Heart right ventricle (tissue), 16 donors: ENCODE results near the gene ANKRD17. TPM values are rescaled to one million over a fixed set of nuclear protein-coding genes. Genes with fewer than 3 reads are reported as not detected.

ENCODE experiments used
- ATAC-seq, 8 donors: fragments of 200-7000 bp; cut with Tn5 transposase; one replicate each; pipeline ENCODE4 v1.9.1; 2020; ENCODE audit warnings: mild to moderate bottlenecking in 8 of 8, moderate library complexity in 8 of 8, moderate number of reproducible peaks in 1 of 8
- DNase-seq, 2 donors: peaks; one replicate each; pipeline ENCODE4 v3.0.0-alpha.2; 2020
- H3K27ac ChIP-seq, 10 donors: fragments of 200-600 bp; sonication (generic) in 2 of 10; one replicate each; pipeline versions ENCODE4 v1.5.0 to v1.8.0; 2020 to 2022; ENCODE audit warnings: mild to moderate bottlenecking in 3 of 10
- H3K27me3 ChIP-seq, 7 donors: fragments of 200-600 bp; one replicate each; pipeline ENCODE4 v1.8.0; 2021 to 2022; ENCODE audit warnings: mild to moderate bottlenecking in 2 of 7
- H3K36me3 ChIP-seq, 9 donors: fragments of 200-600 bp; sonication (generic) in 1 of 9; one replicate each; pipeline versions ENCODE4 v1.5.0 to v1.8.0; 2020 to 2022; ENCODE audit warnings: mild to moderate bottlenecking in 2 of 9
- H3K4me1 ChIP-seq, 9 donors: fragments of 200-600 bp; sonication (generic) in 1 of 9; one replicate each; pipeline versions ENCODE4 v1.5.0 to v1.8.0; 2020 to 2022; ENCODE audit warnings: mild to moderate bottlenecking in 4 of 9
- H3K4me3 ChIP-seq, 10 donors: fragments of 200-600 bp; sonication (generic) in 2 of 10; one replicate each; pipeline versions ENCODE4 v1.5.0 to v1.8.0; 2020 to 2022; ENCODE audit warnings: mild to moderate bottlenecking in 7 of 10, moderate library complexity in 2 of 10
- H3K9me3 ChIP-seq, 11 donors: fragments of 200-600 bp in 10 of 11; sonication (generic) in 2 of 11; one replicate each; pipeline versions ENCODE4 v1.5.0 to v1.8.0; 2013 to 2022; ENCODE audit warnings: mild to moderate bottlenecking in 2 of 11, control low read depth in 1 of 11, moderate library complexity in 1 of 11
- CTCF ChIP-seq, 9 donors: fragments of 200-600 bp; sonication (generic) in 2 of 9; IDR thresholded peaks; one replicate each; pipeline versions ENCODE4 v1.5.0 to v1.8.0; 2021 to 2022; ENCODE audit warnings: antibody characterized with exemption in 9 of 9, mild to moderate bottlenecking in 5 of 9, moderate library complexity in 1 of 9
- WGBS, 2 donors: extraction: QIAGEN DNeasy Blood & Tissue Kit; methylation state at CpG; one replicate each; pipeline ENCODE4 v1.1.7; 2013; ENCODE audit warnings: inconsistent platforms in 1 of 2; 5-methylcytosine and 5-hydroxymethylcytosine counted together
- intact Hi-C, 10 donors: fragments of 100-400 bp; cut with DNase I; formaldehyde crosslinking; loops; one replicate each; pipeline versions ENCODE4 v1.11.1 to v1.14.2; 2022
- polyA plus RNA-seq, 2 donors: library from polyadenylated mRNA; stranded (reverse); fragments of 200-250 nt; gene quantifications; one replicate each; pipeline ENCODE4 v1.2.3, GENCODE V29; 2013
- total RNA-seq, 10 donors: library from RNA; stranded (reverse); fragmentation: NEBNext Ultra II Directional in 3 of 10; extraction: Animal tissue kit (Norgen Biotek cat#: 25700) in 3 of 10; gene quantifications; one replicate each; pipeline versions ENCODE4 v1.2.1 to v1.2.4, GENCODE V29; 2021 to 2023
- donor health status: Arrhythmogenic right ventricular cardiomyopathy.
- donor health status: ischemic (EF 13 %, LVEDD 7.1; RV severe dilation, severe dysfunction).
- donor health status: healthy with polysubstance abuse.
- donor health status: DM: no; HTN: yes; CAD: no.
- donor health status: DM: no; HTN: no; CAD: no.
- donor health status: ischemic (EF 25% LVEDD 6.9; RV normal size, moderate dysfunction).
- donor health status: ischemic (EF 25% LVEDD 5.7; RV mildly dilated, moderate dysfunction).
- donor health status: healthy.
- donor health status: DM: yes; HTN: yes; CAD: no.
- donor health status: Ischemic cardiomyopathy.
- donor health status: ischemic (EF 35%, LVEDD 5.7; RV mildly dilated, moderate dysfunction).
- donor health status: nonischemic (EF 11% LVEDD 7.7; RV severe dilation, severe dysfunction).
- donor health status: DM: yes; HTN: yes; CAD: no.
- donor health status: PGD.
- donor health status: ischemic (EF 29% LVEDD 5.4; RV normal size, mild dysfunction).
- donor health status: nonischemic (EF 23%, LVEDD 6.1; RV moderate dilation, normal function).

The ANKRD17 gene
- total and polyA plus RNA-seq, 12 donors, result 13.5 to 71.7 (median 60.4) TPM

- Histone ChIP-seq H3K4me3 (no peak overlapping the region), H3K27me3 (no peaks in the 10 kb centered on the region), H3K36me3 (peaks cover 0 to 100% (median 57%) of the 10 kb centered on the region in 9 donors), H3K4me1 (peaks cover 0 to 6% (median 0%) of the 10 kb centered on the region in 9 donors), H3K9me3 (no peaks in the 10 kb centered on the region), H3K27ac (no peak overlapping the region)
- no peak for DNase-seq
- ATAC-seq, result peak in 1 of 8 donors; percentile 25
- intact Hi-C loops, result loop anchor here in 2 of 10 donors (5.0 to 10.0 kb wide), 3 partner anchors 64 to 118 kb away; partner anchors contain the start of gene ANKRD17 (in 2 of the 2)
- TF ChIP-seq CTCF (IDR thresholded peaks at IDR 0.05), result no peak
- WGBS, 2 donors, result 86 to 89% methylated on average over 3 of the region's 3 CpGs
Measured at GRCh38 chr4:73139245-73139644, 119.4 kb downstream of the ANKRD17 start.

GRCh38 chr4:73137121-73137520, 121.5 kb downstream of the ANKRD17 start:
- no peaks in the 10 kb centered on the region for H3K27me3 ChIP-seq
- peaks cover 0 to 99% (median 41%) of the 10 kb centered on the region in 9 donors for H3K36me3 ChIP-seq
- intact Hi-C loops, result loop anchor here in 2 of 10 donors (5.0 to 10.0 kb wide), 3 partner anchors 62 to 120 kb away; partner anchors contain the start of gene ANKRD17 (in 2 of the 2)
- peaks cover 0 to 6% (median 0%) of the 10 kb centered on the region in 9 donors for H3K4me1 ChIP-seq
- no peaks in the 10 kb centered on the region for H3K9me3 ChIP-seq
- DNase-seq (no peak), ATAC-seq (no peak)
- H3K4me3 ChIP-seq, result no peak overlapping the region
- no peak overlapping the region for H3K27ac ChIP-seq
- TF ChIP-seq CTCF (IDR thresholded peaks at IDR 0.05), result no peak
- WGBS, 2 donors, result 60 to 63% methylated on average over 2 of the region's 2 CpGs

GRCh38 chr4:73133784-73134183, 124.8 kb downstream of the ANKRD17 start:
- 98 to 100% methylated on average over 1 of the region's 1 CpG for WGBS, 2 donors
- H3K36me3 ChIP-seq, result peaks cover 0 to 99% (median 16%) of the 10 kb centered on the region in 9 donors
- H3K27me3 ChIP-seq, result no peaks in the 10 kb centered on the region
- TF ChIP-seq CTCF (IDR thresholded peaks at IDR 0.05), result no peak
- no peaks in the 10 kb centered on the region for H3K4me1 ChIP-seq
- H3K9me3 ChIP-seq, result no peaks in the 10 kb centered on the region
- intact Hi-C loops, result loop anchor here in 1 of 10 donors (10.0 kb wide), 2 partner anchors 59 to 121 kb away; partner anchors contain the start of gene ANKRD17
- ATAC-seq (no peak), DNase-seq (no peak)
- no peak overlapping the region for H3K27ac ChIP-seq
- no peak overlapping the region for H3K4me3 ChIP-seq

- Histone ChIP-seq H3K36me3 (peaks cover 0 to 99% (median 5%) of the 10 kb centered on the region in 9 donors), H3K27ac (no peak overlapping the region), H3K27me3 (no peaks in the 10 kb centered on the region), H3K9me3 (no peaks in the 10 kb centered on the region), H3K4me1 (peaks cover 0 to 5% (median 0%) of the 10 kb centered on the region in 9 donors), H3K4me3 (no peak overlapping the region)
- DNase-seq (no peak), ATAC-seq (no peak)
- WGBS, 2 donors, result 50 to 60% methylated on average over 1 of the region's 1 CpG
- no peak for TF ChIP-seq CTCF (IDR thresholded peaks at IDR 0.05)
- intact Hi-C loops, result loop anchor here in 1 of 10 donors (10.0 kb wide), 2 partner anchors 56 to 124 kb away; partner anchors contain the start of gene ANKRD17
Measured at GRCh38 chr4:73131281-73131680, 127.3 kb downstream of the ANKRD17 start.
